HG03103 (cell line): ENCODE data around the gene NEDD4L.

ENCODE experiments used
- ATAC-seq: cut with Tn5 transposase; IDR thresholded peaks from one replicate; pipeline ENCODE4 v1.9.1; 2021; ENCODE audit warnings: low read depth; ENCODE audit not compliant: unreplicated experiment

The NEDD4L gene

DNA sequence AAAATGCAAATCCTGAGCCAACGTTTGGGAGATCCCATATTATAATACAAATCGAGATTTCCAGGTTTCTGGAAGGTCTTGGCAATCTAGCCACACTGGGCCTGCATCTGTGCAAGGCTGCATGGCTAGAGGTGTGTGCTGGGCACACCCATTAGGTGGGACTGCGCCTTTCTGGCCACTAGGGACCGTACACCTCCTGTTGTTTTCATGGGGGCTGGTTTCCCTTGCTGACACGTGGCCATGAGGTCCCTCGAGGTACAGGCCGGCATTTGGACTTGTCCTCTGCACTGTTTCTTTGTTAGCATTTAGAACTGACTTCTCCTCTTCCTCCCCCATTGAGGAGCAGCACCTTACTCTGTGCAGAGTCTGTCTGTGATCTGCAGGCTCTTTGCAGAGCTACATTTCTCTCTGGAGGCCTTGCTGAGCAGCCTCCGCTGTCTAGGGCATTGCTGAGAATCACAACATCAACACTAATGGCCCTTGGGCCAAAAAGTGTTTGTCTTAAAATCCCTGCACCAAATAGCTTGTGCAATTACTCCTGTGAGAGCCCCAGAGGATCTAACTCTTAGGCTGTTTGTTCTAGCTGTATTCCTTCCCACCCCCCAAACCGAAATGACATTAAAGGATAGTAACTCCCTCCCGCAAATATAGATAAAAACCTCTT is 131.2 kb downstream of the NEDD4L start:
- ATAC-seq: no peak

DNA sequence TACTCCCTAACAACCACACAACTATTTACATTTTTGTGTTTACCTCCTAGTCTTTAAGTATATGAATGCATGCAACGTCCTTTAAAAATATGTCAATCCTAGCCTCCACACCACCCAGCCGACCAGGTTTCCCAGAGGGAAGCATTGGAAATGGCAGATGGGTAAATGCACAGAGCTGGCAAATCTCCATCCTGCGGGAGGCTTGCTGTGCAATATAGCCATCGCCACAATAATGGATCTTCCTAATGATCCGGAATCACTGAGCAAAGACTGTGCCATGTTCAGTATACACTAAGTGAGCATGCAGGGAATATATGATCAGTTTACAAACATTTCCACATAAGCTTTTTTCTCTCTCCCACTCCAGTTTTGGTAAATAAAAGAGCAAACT is 131.8 kb downstream of the NEDD4L start:
- ATAC-seq: no peak

DNA sequence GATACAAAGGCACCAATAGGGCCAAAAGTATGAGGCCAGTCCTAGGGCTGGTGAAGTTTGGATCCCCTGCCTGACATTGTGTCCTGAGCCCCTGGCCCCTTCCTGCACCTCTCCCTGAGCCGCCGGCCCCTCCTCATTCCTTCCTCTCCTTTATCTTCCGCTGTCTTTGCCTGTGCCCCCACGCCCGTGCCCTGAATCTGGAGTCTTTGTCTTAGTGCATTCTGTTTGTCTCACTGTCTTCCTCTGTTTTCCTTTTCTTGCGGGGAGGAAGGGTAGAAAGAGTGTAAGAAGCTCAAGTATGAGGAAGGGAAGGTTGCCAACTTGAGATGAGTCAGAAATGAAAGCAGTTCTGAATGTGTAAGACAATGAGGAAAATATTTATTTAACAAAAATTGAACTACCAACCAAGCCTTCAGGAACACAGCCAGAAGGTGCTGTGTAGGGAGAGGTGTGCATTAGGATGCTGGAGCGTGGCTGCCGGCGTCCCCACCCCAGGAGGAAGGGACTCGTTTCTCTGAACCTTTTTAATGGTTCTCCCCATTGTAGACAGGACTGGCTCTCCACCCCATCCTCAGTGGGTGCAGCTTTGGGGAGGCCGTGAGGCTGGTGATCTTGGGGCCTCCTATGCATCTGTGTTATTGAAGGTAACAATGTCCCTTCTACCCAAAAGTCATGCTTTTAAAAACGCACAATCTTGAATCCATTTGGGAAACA is 133.1 kb downstream of the NEDD4L start:
- ATAC-seq: no peak

DNA sequence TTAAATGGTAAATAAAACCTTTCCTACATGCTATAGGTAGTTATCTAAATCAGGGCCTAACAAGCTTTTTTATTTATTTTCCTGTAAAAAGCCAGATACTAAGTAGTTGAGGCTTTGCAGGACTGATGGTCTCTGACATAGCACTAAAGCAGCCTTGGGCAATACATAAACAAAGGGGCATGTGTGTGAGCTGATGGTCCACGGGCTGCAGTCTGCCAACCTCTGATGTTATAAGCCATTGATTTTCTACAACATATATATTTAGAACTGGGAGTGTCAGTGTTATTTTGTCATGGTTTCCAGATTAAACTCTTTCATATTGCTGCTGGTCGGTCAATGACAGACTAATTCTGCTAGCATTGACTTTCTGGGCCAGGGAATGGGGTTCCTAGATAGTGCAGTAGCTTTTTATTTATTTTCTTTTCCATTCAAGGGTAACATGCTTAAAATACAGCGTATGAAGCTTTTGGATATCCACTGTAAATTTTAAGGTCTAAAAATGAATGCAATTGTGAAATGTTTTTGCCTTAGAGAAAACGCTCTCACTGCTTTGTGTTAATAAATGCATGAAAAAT is 134.0 kb downstream of the NEDD4L start:
- ATAC-seq: no peak

DNA sequence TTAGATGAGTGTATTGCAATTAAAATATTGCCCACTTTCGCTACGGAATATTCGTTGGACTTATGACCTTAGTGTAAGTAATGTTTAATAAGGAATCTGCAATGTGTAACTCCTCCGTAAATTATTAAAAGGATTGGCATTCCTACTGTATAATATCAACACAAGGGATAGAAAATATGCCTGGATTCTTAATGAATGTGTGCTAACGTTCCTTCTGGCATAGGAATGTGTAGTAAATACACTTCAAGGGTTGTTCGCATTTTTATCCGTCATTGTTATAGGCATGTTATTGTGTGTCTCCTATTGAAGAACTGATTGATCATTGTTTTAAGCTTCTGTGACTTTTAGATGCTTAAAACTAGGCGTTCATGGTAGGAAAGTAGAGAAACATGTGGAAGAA is 134.5 kb downstream of the NEDD4L start:
- no peak for ATAC-seq

DNA sequence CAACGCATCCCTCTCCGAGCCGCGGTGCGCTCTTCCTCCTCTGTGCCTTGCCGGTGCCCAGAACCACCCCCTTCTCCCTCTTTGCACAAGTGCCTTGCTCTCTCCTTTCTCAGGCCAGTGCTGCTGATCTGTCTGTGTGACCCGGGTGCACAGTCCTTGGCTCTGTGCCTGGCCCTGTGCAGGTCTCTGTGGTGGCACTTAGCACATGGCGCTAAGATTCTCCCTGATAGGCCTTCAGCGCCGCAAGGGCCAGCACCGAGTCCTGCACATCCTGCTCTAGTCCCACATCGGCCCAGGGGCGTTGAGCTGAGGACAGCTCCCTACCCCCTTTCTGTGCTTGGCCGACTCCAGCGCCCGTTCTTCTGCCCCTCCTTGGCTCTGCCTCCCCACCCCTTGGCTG is 136.1 kb downstream of the NEDD4L start:
- no peak for ATAC-seq

DNA sequence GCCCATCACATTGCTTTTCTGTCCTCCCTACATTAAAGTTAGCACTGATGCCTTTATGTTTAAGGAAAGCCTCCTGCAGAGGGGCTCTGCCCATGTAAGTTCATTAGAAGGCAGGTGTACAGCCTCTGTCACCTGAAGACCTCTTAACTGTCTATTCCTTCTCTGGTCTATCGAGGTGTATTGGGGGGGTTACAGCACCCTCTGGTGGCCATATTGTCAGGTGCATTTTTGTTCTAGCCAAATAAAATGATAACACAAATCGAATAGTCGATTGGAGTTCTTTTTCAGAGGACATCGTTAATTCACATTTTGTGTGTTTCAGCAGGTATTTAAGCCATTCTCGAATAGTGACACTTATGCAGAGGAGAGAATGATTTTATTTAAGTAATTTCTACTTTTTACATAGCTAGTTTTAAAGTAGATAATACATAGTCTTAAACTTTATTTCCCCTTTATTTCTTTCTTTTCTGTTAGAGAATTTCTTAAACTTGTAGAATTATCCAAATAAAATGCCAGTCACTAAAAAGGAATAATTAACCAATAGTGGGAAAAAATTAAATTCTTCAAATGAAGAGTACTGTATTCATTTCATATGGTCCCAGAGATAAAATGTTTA is 136.8 kb downstream of the NEDD4L start:
- ATAC-seq: no peak

DNA sequence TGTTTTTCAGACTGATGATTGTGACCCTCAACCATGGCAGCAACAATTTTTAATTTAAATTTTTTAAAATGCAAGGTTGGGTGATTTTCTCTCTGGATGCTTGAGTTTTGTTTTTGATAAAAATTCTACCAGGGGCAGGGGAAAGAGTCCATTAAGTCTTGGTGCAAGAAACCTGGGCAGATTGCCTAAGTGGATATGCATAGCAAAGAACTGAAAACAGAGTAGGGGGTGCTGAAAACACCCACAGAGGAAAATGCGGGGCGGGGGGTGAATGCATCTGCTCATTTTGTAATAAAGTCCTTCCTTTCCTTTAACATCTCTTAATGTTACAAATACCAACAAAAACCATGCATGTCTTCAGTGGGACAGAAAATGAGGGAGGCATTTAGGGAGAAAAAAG is 138.0 kb downstream of the NEDD4L start:
- no peak for ATAC-seq

DNA sequence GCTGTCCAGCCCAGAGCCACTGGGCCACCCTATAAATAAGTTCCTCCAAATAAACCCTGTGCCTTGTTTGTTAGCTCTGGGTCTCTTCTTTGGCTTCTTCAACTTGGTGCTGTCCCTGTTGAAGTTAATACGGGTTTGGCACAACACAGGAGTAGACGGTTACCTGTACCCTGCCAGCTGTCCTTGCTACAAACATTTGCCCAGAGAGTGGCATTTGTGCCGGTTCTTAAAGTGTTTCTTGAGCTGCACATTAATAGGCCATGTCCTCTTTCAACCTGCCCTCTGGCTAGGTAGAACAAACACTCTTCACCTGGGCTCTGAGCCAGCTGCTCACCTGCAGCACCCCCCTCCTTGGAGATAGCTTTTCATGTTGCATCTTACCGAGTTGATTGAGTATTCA is 139.2 kb downstream of the NEDD4L start:
- ATAC-seq: no peak

DNA sequence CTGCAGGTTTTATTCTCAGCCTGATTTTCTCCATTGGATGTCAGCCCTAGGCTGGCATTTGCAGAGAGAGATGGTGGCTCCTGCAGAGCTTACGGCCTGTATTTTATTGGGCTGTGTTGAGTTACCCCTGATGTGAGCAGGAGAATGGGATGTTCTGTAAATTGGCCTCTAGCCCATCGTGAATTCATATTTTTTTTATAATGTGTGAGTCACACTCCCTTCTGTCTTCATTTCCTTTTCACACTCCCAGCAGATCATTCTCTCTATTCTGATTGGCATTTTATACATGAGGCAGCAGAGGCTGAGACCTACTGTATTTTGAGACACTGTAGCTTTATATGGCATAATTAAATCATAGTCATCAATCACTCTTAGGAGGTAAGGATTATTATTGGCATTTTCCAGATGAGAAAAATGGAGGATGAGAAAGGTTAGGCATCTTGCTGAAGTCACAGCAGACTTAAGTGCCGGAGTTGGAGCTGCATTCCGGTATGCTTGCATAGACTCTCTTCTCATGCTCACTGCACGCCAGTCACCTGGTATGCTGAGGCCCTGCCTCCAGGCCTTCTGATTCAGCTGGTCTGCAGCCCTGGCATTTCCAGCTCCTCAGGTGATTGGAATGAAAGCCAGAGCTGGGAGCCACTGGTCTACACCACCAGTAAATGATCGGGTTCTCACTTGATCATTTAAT is 142.4 kb downstream of the NEDD4L start:
- no peak for ATAC-seq

DNA sequence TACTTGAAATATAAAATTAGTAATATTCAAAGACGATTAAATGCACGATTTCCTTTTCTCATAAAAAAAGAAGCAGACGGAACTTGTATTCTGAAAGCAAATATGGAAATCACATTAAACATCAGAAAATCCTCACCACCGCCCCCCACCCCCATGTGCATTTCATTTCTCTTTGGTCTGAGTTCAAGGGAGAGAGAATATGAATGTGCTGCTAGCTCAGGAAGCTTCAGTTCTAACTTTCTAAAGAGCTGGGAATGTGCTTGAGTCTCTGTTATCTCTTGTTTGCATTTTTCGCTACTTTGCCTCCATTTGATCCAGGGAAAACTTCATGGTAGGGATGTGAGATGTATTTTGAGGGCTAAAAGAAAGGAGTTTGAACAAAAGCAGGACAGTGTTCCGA is 143.6 kb downstream of the NEDD4L start:
- no peak for ATAC-seq

DNA sequence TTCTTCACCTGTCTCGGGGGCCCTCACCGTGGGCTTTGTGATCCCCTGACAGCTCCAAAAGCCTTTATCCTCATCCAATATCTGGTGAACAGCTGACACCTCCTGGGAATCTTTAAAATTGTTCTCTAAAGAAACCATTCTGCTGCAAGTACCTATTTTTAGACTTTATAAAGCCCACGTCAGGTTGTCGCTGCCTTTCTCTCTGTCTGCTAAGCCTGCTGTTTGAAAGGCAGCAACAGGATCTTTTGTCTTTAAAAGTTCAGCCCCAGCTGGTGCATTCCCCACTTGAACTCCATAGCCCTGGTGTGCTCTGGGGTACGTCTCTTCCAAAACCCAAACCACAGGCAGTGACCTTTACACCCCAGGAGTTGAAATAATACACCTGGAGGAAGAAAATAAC is 145.0 kb downstream of the NEDD4L start:
- no peak for ATAC-seq

DNA sequence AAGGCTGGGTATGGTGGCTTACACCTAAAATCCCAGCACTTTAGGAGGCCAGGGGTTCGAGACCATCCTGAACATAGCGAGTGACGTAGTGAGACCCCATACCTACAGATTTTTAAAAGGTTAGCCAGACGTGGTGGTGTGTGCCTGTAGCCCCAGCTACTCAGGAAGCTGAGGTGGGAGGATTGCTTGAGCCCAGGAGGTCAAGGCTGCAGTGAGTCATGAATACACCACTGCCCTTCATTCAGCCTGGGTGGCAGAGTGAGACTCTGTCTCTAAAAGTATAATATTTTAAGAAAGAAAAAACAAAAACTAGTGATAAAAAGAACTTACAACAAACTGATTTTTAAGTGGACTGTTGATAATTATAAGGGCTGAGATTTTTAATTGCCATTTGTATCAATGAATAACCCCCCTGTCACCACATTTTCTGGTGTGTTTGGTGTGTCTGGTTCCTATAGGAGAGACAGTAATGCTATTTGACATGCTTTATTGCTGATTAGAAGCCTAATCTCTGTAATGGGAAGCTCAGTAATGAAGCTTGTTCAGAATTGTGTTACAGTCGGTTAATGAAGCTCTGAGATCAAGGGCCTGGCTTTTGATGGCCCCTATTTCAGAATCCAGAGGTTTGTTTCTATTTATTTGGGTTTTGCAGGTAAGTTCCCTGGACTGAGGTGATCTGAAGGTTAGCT is 147.0 kb downstream of the NEDD4L start:
- no peak for ATAC-seq

DNA sequence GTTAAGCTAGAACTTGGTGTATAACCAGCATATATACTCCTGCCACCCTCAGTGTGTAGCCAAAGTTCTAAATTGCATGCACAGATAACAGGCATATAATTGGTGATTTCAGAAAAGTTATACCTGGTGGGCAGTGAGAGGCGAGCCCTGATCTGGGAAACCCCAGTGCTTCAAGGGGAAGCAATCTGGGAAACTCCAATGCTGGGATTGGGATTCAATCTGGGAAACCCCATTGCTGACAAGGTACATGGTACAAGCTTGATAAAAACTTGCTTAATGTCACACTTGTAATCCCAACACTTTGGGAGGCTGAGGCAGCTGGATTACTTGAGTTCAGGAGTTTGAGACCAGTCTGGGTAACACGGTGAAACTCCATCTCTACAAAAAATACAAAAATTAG is 147.6 kb downstream of the NEDD4L start:
- ATAC-seq: no peak

DNA sequence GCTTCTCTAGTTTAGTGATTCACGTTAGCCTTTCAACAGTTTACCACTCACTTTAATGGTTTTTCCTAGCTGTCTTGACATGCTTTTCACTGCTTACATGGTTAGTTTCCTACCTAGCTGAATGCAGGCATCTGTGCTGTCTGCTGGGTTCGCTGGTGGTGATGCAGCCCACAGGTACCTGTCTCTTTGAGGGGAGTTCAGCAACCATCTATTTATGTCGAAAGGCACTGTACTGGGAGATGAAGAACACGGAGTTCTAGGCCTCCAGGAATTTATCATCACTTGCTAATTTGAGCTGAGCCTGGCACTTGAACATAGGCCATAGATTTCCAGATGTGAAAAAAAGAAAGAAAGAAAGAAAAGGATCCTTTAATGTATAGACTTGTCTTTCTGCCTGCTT is 148.5 kb downstream of the NEDD4L start:
- no peak for ATAC-seq

DNA sequence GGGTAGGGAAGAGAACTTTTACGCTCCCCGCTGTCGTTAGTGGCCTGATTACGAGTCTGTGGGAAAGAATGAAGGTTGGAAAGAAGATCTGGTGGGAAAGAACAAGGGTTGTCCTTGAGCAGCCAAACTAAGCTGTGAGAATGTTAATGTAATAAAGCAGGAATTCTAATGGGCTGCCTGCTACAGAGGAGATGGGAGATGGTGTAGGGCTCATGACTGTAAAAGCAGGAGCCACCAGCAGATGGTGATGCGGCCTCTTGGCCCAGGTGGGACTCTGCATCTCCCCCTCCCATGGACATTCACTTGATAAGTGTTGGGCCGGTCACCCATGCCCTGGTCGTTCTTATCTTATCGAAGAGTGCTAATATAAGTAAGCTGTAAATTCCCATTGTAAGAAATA is 150.0 kb downstream of the NEDD4L start:
- ATAC-seq: no peak

DNA sequence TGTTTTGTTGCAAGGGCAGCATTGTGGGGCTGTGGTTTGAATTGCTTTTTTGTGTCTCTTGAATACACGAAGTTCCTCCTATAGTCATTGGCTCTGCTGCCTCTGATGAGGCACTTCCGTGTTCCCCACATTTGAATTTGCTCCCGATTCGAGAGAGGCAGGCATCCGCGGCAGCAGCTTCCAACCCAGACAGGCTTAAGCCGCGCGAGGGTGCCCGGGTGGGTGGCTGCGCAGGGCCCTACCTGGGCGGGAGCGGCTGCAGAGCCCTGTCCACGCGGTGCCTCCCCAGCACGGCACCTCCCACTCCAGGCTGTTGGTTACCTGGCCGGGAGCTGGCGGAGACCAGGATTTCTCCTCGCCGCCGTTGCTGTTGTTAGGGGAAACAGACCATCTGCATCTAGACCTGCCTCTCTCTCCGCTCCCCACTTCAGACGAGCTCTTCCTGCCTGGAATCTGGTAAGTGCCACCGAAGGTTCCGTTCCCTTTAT is 151.3 kb downstream of the NEDD4L start:
- no peak for ATAC-seq

DNA sequence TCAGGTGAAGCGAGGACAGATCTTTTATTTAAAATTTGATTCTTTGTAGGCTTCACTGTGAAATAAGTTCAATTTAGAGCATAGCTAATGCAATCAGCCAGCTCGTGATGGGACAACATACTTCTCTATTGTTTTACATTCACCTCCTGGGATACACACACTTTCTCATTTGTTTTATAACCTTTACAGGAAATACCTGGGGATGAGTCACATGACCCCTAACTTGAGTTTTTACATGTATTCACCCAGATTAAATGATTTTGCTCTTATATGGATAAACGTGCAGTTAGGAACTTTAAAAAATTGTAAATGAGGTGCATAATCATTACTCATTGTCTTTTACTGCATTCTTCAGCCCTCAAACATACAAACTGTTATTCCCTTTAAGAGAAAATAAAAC is 152.1 kb downstream of the NEDD4L start:
- ATAC-seq: no peak

DNA sequence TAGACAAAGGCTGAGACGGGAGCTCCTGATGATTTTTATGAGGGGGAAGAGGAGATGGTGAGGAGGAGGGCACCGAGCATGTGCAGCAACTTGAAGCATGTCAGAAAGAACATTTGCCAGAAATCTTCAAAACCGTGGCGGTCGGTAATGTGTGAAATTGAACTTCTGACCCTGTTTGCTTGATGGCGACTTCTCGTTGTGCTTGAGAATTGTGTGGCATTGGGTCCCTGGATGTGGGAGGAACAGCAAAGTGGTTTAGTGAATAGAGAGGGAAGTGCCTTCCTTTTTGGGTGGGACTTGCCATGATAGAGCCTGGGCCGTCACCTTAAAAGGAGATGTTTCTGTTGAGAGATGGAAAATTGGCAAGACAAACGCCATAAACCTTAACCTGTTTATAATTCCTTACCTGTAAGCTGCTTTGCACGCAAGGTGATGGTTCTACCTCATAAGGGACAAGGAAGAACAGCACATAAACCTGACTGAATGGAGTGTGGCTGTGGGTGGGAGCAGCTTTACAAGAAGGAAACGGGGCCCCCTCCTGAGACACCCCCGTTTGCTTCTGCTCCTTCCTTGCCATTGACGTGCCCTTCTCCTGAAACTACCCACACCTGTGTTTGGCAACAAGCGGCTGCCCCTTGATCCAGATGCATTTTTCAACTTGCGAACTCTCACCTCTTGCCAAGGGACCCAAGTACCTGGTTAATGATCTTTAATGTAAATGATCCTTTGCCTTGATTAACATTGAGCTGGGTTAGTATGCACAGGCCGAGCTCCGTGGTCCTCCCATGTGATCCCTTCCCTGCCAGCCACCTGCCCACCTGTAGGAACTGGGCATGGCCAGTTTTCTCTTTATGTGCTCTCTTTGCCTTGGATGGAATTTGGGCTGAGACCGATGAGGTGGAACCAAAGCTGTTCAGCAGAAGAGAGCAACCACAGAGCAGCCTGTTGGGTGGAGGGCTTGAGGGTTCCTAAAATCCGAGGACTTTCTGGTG is 153.2 kb downstream of the NEDD4L start:
- ATAC-seq: no peak
